H1 (cell line): Measurements from ENCODE around the gene TMCC1. TPM values are rescaled to one million over a fixed set of nuclear protein-coding genes. Genes with fewer than 3 reads are reported as not detected.

Source experiments
- CTCF ChIA-PET: fragments of 300-600 bp; sonication (Branson Sonifier 250); formaldehyde crosslinking; loops from one replicate; lab custom pipeline; 2021; ENCODE audit not compliant: partially characterized antibody; lab: Charles Lee
- POLR2A ChIA-PET: fragments of 300-600 bp; sonication (Branson Sonifier 250); formaldehyde crosslinking; loops from one replicate; lab custom pipeline; 2021; ENCODE audit warnings: inconsistent platforms; ENCODE audit not compliant: partially characterized antibody; lab: Charles Lee
- DNase-seq, 2 experiments: peaks; one replicate each; pipeline versions ENCODE4 v3.0.0 to v3.0.0-alpha.2; 2010 to 2022; ENCODE audit warnings: low spot score in 2 of 2, low read depth in 1 of 2, mixed read lengths in 1 of 2
- FAIRE-seq: peaks from 2 replicates; lab custom pipeline; 2011; peaks lifted over from hg19 to GRCh38; lab: Jason Lieb, UNC
- H2AFZ ChIP-seq: 2 replicates; pipeline ENCODE4 v1.8.1; 2012; ENCODE audit warnings: low read length, inconsistent platforms
- H2AK5ac ChIP-seq: 2 replicates; pipeline ENCODE4 v1.6.1; 2013; ENCODE audit warnings: low read depth, low read length
- H2BK120ac ChIP-seq: replicated peaks from 2 replicates; pipeline ENCODE3; 2013; ENCODE audit warnings: low read depth, low read length, inconsistent platforms
- H2BK12ac ChIP-seq: 2 replicates; pipeline ENCODE4 v1.6.1; 2013; ENCODE audit warnings: low read depth, low read length
- H2BK15ac ChIP-seq: 2 replicates; pipeline ENCODE4 v1.6.1; 2013; ENCODE audit warnings: low read length
- H2BK20ac ChIP-seq: 2 replicates; pipeline ENCODE4 v1.6.1; 2013; ENCODE audit warnings: low read length
- H2BK5ac ChIP-seq: 2 replicates; pipeline ENCODE4 v1.6.1; 2013; ENCODE audit warnings: low read depth, low read length
- H3K14ac ChIP-seq: 2 replicates; pipeline ENCODE4 v1.6.1; 2013; ENCODE audit warnings: inconsistent platforms; ENCODE audit not compliant: insufficient read length
- H3K18ac ChIP-seq: 2 replicates; pipeline ENCODE4 v1.6.1; 2013; ENCODE audit warnings: low read length; ENCODE audit errors: extremely low read depth
- H3K23ac ChIP-seq: 2 replicates; pipeline ENCODE4 v1.6.1; 2013; ENCODE audit warnings: inconsistent platforms; ENCODE audit not compliant: insufficient read length
- H3K23me2 ChIP-seq: 2 replicates; pipeline ENCODE4 v1.6.1; 2013; ENCODE audit warnings: low read depth, low read length
- H3K27ac ChIP-seq: 2 replicates; pipeline ENCODE4 v1.6.1; 2011; ENCODE audit warnings: low read depth, low read length, inconsistent platforms
- H3K27me3 ChIP-seq, 4 experiments: replicated peaks in 1 of 4; 1 replicate in 1 of 4; 2 replicates in 3 of 4; pipeline versions ENCODE4 v1.6.1 to v1.8.1; 2011 to 2013; ENCODE audit warnings: low read length in 3 of 4, mild to moderate bottlenecking in 3 of 4, inconsistent platforms in 2 of 4, mixed read lengths in 2 of 4, moderate library complexity in 1 of 4; ENCODE audit not compliant: control insufficient read depth in 3 of 4, insufficient read depth in 3 of 4; ENCODE audit errors: extremely low read depth in 1 of 4
- H3K36me3 ChIP-seq, 4 experiments: 2 replicates each; pipeline versions ENCODE4 v1.6.1 to v1.8.1; 2011 to 2013; ENCODE audit warnings: mild to moderate bottlenecking in 4 of 4, low read length in 3 of 4, moderate library complexity in 2 of 4, control low read depth in 1 of 4, inconsistent platforms in 1 of 4; ENCODE audit not compliant: insufficient read depth in 4 of 4, control insufficient read depth in 2 of 4
- H3K4ac ChIP-seq: replicated peaks from 2 replicates; pipeline ENCODE3; 2013; ENCODE audit warnings: low read length, low read depth, mixed read lengths, inconsistent platforms; ENCODE audit not compliant: insufficient read length
- H3K4me1 ChIP-seq, 4 experiments: replicated peaks in 1 of 4; 1 replicate in 1 of 4; 2 replicates in 3 of 4; pipeline versions ENCODE4 v1.6.1 to v1.8.1; 2011 to 2013; ENCODE audit warnings: low read length in 3 of 4, inconsistent platforms in 2 of 4, mixed read lengths in 1 of 4; ENCODE audit not compliant: insufficient read depth in 4 of 4, control insufficient read depth in 3 of 4
- H3K4me2 ChIP-seq, 2 experiments: 2 replicates each; pipeline versions ENCODE4 v1.6.1 to v1.8.1; 2011 to 2013; ENCODE audit warnings: low read depth in 2 of 2, low read length in 2 of 2, control low read depth in 1 of 2, inconsistent platforms in 1 of 2, mild to moderate bottlenecking in 1 of 2; ENCODE audit not compliant: insufficient read depth in 1 of 2
- H3K4me3 ChIP-seq, 4 experiments: fragments of 200-600, 300-600 bp in 1 of 4; sonication (generic), shearing (Covaris generic), sonication (Bioruptor Twin) in 1 of 4; 2 replicates each; pipeline versions ENCODE4 v1.5.1 to v1.8.1; 2011 to 2016; ENCODE audit warnings: low read length in 4 of 4, low read depth in 3 of 4, control low read depth in 2 of 4, inconsistent platforms in 2 of 4, mild to moderate bottlenecking in 2 of 4, mixed read lengths in 1 of 4, moderate library complexity in 1 of 4; ENCODE audit not compliant: insufficient read depth in 2 of 4; ENCODE audit errors: extremely low read depth in 1 of 4
- H3K56ac ChIP-seq: replicated peaks from 2 replicates; pipeline ENCODE3; 2013; ENCODE audit warnings: low read depth, mild to moderate bottlenecking, mixed read lengths, low read length, inconsistent platforms; ENCODE audit not compliant: insufficient read length
- H3K79me1 ChIP-seq: 2 replicates; pipeline ENCODE4 v1.6.1; 2013; ENCODE audit warnings: low read depth, low read length, control low read depth
- H3K79me2 ChIP-seq, 2 experiments: 2 replicates each; pipeline versions ENCODE4 v1.6.1 to v1.8.1; 2012 to 2013; ENCODE audit warnings: low read length in 2 of 2, mild to moderate bottlenecking in 2 of 2, inconsistent platforms in 1 of 2; ENCODE audit not compliant: insufficient read depth in 2 of 2, control insufficient read depth in 1 of 2
- H3K9ac ChIP-seq, 4 experiments: replicated peaks in 1 of 4; 1 replicate in 1 of 4; 2 replicates in 3 of 4; pipeline versions ENCODE4 v1.6.1 to v1.8.1; 2011 to 2013; ENCODE audit warnings: low read depth in 3 of 4, low read length in 3 of 4, control low read depth in 2 of 4, mild to moderate bottlenecking in 2 of 4, moderate library complexity in 2 of 4, inconsistent platforms in 1 of 4; ENCODE audit errors: extremely low read depth in 1 of 4
- H3K9me3 ChIP-seq, 2 experiments: 2 replicates each; pipeline versions ENCODE4 v1.6.1 to v1.8.1; 2012 to 2013; ENCODE audit warnings: mild to moderate bottlenecking in 2 of 2, moderate library complexity in 2 of 2, control low read depth in 1 of 2, inconsistent platforms in 1 of 2, low read depth in 1 of 2, low read length in 1 of 2, mixed read lengths in 1 of 2; ENCODE audit not compliant: insufficient read depth in 2 of 2
- H4K20me1 ChIP-seq, 2 experiments: replicated peaks in 1 of 2; 2 replicates each; pipeline versions ENCODE3 to v1.8.1; 2011 to 2013; ENCODE audit warnings: inconsistent platforms in 2 of 2, low read length in 2 of 2, mild to moderate bottlenecking in 1 of 2; ENCODE audit not compliant: insufficient read depth in 2 of 2, control insufficient read depth in 1 of 2
- H4K5ac ChIP-seq: 2 replicates; pipeline ENCODE4 v1.6.1; 2013; ENCODE audit warnings: low read length, low read depth, mixed read lengths, inconsistent platforms; ENCODE audit not compliant: insufficient read length
- H4K8ac ChIP-seq: 2 replicates; pipeline ENCODE4 v1.8.0; 2013; ENCODE audit warnings: mild to moderate bottlenecking, moderate library complexity, low read length, inconsistent platforms; ENCODE audit not compliant: insufficient read depth; ENCODE audit errors: extremely low read depth
- H4K91ac ChIP-seq: replicated peaks from 2 replicates; pipeline ENCODE3; 2013; ENCODE audit warnings: low read length, mixed read lengths, inconsistent platforms; ENCODE audit not compliant: insufficient read length
- EGR1 ChIP-seq: IDR thresholded peaks from 2 replicates; pipeline ENCODE4 v1.6.1; 2011; ENCODE audit warnings: low read depth, low read length, borderline replicate concordance
- HDAC6 ChIP-seq: IDR thresholded peaks from one replicate; pipeline ENCODE4 v1.7.1; 2012; ENCODE audit warnings: low read depth, mild to moderate bottlenecking, inconsistent platforms, low read length, moderate library complexity
- MAFK ChIP-seq: IDR thresholded peaks from 2 replicates; pipeline ENCODE4 v1.6.1; 2012; ENCODE audit warnings: low read depth, mild to moderate bottlenecking, improper control_type of control experiment, low read length
- TAF1 ChIP-seq: IDR thresholded peaks from 2 replicates; pipeline ENCODE4 v1.6.1; 2011; ENCODE audit warnings: mild to moderate bottlenecking, low read depth, low read length
- YY1 ChIP-seq: IDR thresholded peaks from 2 replicates; pipeline ENCODE4 v1.6.1; 2011; ENCODE audit warnings: low read depth, mild to moderate bottlenecking, low read length
- WGBS, 2 experiments: shearing (Covaris generic) in 1 of 2; methylation state at CpG; one replicate each; pipeline versions ENCODE4 v1.1.6 to v1.1.7; 2013 to 2015; ENCODE audit warnings: low lambda C conversion rate in 2 of 2, mixed read lengths in 2 of 2, inconsistent platforms in 1 of 2, low coverage in 1 of 2, missing lambda C conversion rate in 1 of 2; ENCODE audit not compliant: insufficient replicate concordance in 2 of 2, insufficient coverage in 1 of 2, insufficient read length in 1 of 2; ENCODE audit errors: extremely low coverage in 1 of 2, missing lambda C conversion rate in 1 of 2; 5-methylcytosine and 5-hydroxymethylcytosine counted together
- polyA plus RNA-seq, 7 experiments: library from polyadenylated mRNA; depleted of rRNA in 3 of 7; stranded (reverse) in 5 of 7; unstranded in 2 of 7; fragments of >200 nt in 5 of 7; fragments of 200-250 nt in 2 of 7; gene quantifications; 1 replicate in 5 of 7; 2 replicates in 1 of 7; 4 replicates in 1 of 7; pipeline versions ENCODE4 v1.2.1 to v1.2.3, GENCODE V29; 2011 to 2013; ENCODE audit warnings: missing spikeins in 2 of 7, mixed read lengths in 2 of 7
- total RNA-seq: library from RNA; stranded (reverse); fragmentation: NEBNext Ultra II Directional; extraction: Animal tissue kit (Norgen Biotek cat#: 25700); gene quantifications from 2 replicates; pipeline ENCODE4 v1.2.1, GENCODE V29; 2021

The TMCC1 gene
- total and polyA plus RNA-seq, 2 of the 8 experiments (the other 6 are each of a cell fraction or from before 2014, with no cell fraction given), result 10.4 to 27.1 TPM

DNA sequence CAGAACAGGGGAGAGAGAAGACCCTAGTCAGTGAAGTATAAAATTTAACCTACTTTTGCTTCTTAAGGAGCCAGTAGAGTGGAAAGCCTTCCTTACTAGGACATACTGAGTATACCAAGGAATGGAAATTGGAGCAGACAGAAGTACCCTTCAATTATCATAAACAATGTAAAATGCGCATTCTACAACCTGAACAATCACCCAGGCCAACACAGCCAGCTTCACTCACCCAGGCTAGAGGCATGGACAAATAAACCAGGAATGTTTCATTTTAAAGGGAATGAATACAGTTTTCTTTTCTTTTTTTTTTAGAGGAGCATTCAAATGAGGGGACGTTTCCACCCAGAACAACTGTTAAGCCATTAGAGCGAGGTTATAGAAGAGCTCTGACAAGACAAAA lies 245.1 kb downstream of the TMCC1 start:
- H3K4ac ChIP-seq, result no peak overlapping the region
- H3K18ac ChIP-seq, result no peak overlapping the region
- no peaks in the 10 kb centered on the region for H3K79me1 ChIP-seq
- no peak overlapping the region for H4K5ac ChIP-seq
- CTCF ChIA-PET, result interaction anchor here (0.6 to 5.6 kb wide), 12 partner anchors 13 to 286 kb away, joined by 3 to 89 read pairs (median 6); no protein-coding TSS in a partner anchor
- no peak overlapping the region for H2BK15ac ChIP-seq
- FAIRE-seq, result no peak
- no peak overlapping the region for H2BK12ac ChIP-seq
- no peaks in the 10 kb centered on the region for H3K23me2 ChIP-seq
- H2BK20ac ChIP-seq, result no peak overlapping the region
- no peak overlapping the region for H3K56ac ChIP-seq
- no peak overlapping the region for H3K27ac ChIP-seq
- no peaks in the 10 kb centered on the region for H3K27me3 ChIP-seq
- no peaks in the 10 kb centered on the region for H4K20me1 ChIP-seq
- H2AK5ac ChIP-seq, result no peak overlapping the region
- peaks cover 0 to 4% (median 2%) of the 10 kb centered on the region in 4 experiments; a peak in 3 of 7 replicates for H3K4me1 ChIP-seq
- H3K79me2 ChIP-seq, result no peaks in the 10 kb centered on the region
- no peak overlapping the region for H3K9ac ChIP-seq
- H3K4me3 ChIP-seq, result no peak overlapping the region
- 83% methylated on average over 3 of the region's 3 CpGs; no CpG with 5 or more reads in 1 of the 2 experiments for WGBS, 2 experiments
- no peak overlapping the region for H4K91ac ChIP-seq
- H4K8ac ChIP-seq, result no peak overlapping the region
- no peak overlapping the region for H3K4me2 ChIP-seq
- no peak overlapping the region for H2BK120ac ChIP-seq
- no peak overlapping the region for H2BK5ac ChIP-seq
- H3K9me3 ChIP-seq, result no peaks in the 10 kb centered on the region
- no peak overlapping the region for H2AFZ ChIP-seq
- POLR2A ChIA-PET, result no interaction called here
- DNase-seq, result no peak
- H3K23ac ChIP-seq, result no peak overlapping the region
- no peak overlapping the region for H3K14ac ChIP-seq
- no peaks in the 10 kb centered on the region; a peak in 1 of 8 replicates for H3K36me3 ChIP-seq
- TF ChIP-seq EGR1, result no peak
- no peak for TF ChIP-seq MAFK
- TF ChIP-seq YY1, result no peak
- no peak for TF ChIP-seq TAF1
- no peak for TF ChIP-seq HDAC6
